Heart left ventricle (tissue), 16 donors: ENCODE data around the gene CBLL2. TPM values are rescaled to one million over a fixed set of nuclear protein-coding genes. Genes with fewer than 3 reads are reported as not detected.
"Not testable (repeated sequence)": the region's sequence is repeated elsewhere in the genome, so short reads cannot be mapped to it uniquely, and the experiment has no call there.

Experiments used
- ATAC-seq, 4 donors: fragments of 200-7000 bp; cut with Tn5 transposase; one replicate each; pipeline ENCODE4 v1.9.1; 2020 to 2022; ENCODE audit warnings: moderate library complexity in 4 of 4, mild to moderate bottlenecking in 3 of 4, moderate number of reproducible peaks in 1 of 4
- DNase-seq, 5 donors: peaks; one replicate each; pipeline ENCODE4 v3.0.0-alpha.2; 2020
- H3K27ac ChIP-seq, 12 donors: fragments of 200-600 bp; sonication (generic) in 4 of 12; one replicate each; pipeline versions ENCODE4 v1.5.0 to v1.8.0; 2016 to 2022; ENCODE audit warnings: mild to moderate bottlenecking in 2 of 12
- H3K27me3 ChIP-seq, 9 donors: fragments of 200-600 bp; sonication (generic) in 2 of 9; one replicate each; pipeline versions ENCODE4 v1.5.1 to v1.8.0; 2016 to 2022; ENCODE audit warnings: mild to moderate bottlenecking in 3 of 9
- H3K36me3 ChIP-seq, 9 donors: fragments of 200-600 bp; sonication (generic) in 2 of 9; one replicate each; pipeline versions ENCODE4 v1.5.0 to v1.8.0; 2018 to 2022; ENCODE audit warnings: mild to moderate bottlenecking in 2 of 9
- H3K4me1 ChIP-seq, 12 donors: fragments of 200-600 bp; sonication (generic) in 4 of 12; one replicate each; pipeline versions ENCODE4 v1.5.0 to v1.8.0; 2016 to 2022; ENCODE audit warnings: mild to moderate bottlenecking in 3 of 12
- H3K4me3 ChIP-seq, 12 donors: fragments of 200-600 bp; sonication (generic) in 4 of 12; one replicate each; pipeline versions ENCODE4 v1.5.0 to v1.8.0; 2017 to 2022; ENCODE audit warnings: mild to moderate bottlenecking in 9 of 12, moderate library complexity in 4 of 12
- H3K9me3 ChIP-seq, 12 donors: fragments of 200-600 bp; sonication (generic) in 4 of 12; one replicate each; pipeline versions ENCODE4 v1.5.0 to v1.8.0; 2016 to 2022; ENCODE audit warnings: mild to moderate bottlenecking in 1 of 12
- POLR2A ChIP-seq, 2 donors: fragments of 450-650 bp; IDR thresholded peaks; one replicate each; pipeline ENCODE4 v1.6.1; 2017; ENCODE audit warnings: antibody characterized with exemption in 2 of 2, mild to moderate bottlenecking in 2 of 2, moderate library complexity in 2 of 2
- WGBS, 4 donors: extraction: QIAGEN DNeasy Blood & Tissue Kit in 2 of 4; methylation state at CpG; one replicate each; pipeline versions ENCODE4 v1.1.5 to v1.1.7; 2013 to 2018; 5-methylcytosine and 5-hydroxymethylcytosine counted together
- intact Hi-C, 10 donors: fragments of 100-400 bp; cut with DNase I; formaldehyde crosslinking; loops; one replicate each; pipeline versions ENCODE4 v1.11.1 to v1.14.2; 2022
- polyA plus RNA-seq, 2 donors: library from polyadenylated mRNA; stranded (reverse); fragments of 200-250 nt; gene quantifications; one replicate each; pipeline ENCODE4 v1.2.3, GENCODE V29; 2013
- total RNA-seq, 9 donors: library from RNA; depleted of rRNA in 2 of 9; stranded (reverse); fragments of >200 nt in 2 of 9; fragmentation: NEBNext Ultra II Directional in 3 of 9; extraction: Animal tissue kit (Norgen Biotek cat#: 25700) in 3 of 9; gene quantifications; one replicate each; pipeline versions ENCODE4 v1.1.0 to v1.2.4, GENCODE V29; 2016 to 2023
- TF ChIP-seq, protein P1 (sequence below), 12 donors: fragments of 200-600 bp; sonication (generic) in 4 of 12; IDR thresholded peaks; one replicate each; pipeline versions ENCODE4 v1.5.0 to v1.8.0; 2018 to 2022; ENCODE audit warnings: antibody characterized with exemption in 12 of 12, mild to moderate bottlenecking in 5 of 12
- donor health status: ischemic (EF 13 %, LVEDD 7.1; RV severe dilation, severe dysfunction).
- donor health status: healthy with polysubstance abuse.
- donor health status: DM: no; HTN: yes; CAD: no.
- donor health status: DM: no; HTN: no; CAD: no.
- donor health status: ischemic (EF 25% LVEDD 6.9; RV normal size, moderate dysfunction).
- donor health status: ischemic (EF 25% LVEDD 5.7; RV mildly dilated, moderate dysfunction).
- donor health status: healthy.
- donor health status: DM: yes; HTN: yes; CAD: no.
- donor health status: ischemic (EF 35%, LVEDD 5.7; RV mildly dilated, moderate dysfunction).
- donor health status: nonischemic (EF 11% LVEDD 7.7; RV severe dilation, severe dysfunction).
- donor health status: DM: yes; HTN: yes; CAD: no.
- donor health status: PGD.
- donor health status: ischemic (EF 29% LVEDD 5.4; RV normal size, mild dysfunction).
- donor health status: nonischemic (EF 23%, LVEDD 6.1; RV moderate dilation, normal function).

Gene CBLL2
- total and polyA plus RNA-seq, 11 donors: not detected

DNA sequence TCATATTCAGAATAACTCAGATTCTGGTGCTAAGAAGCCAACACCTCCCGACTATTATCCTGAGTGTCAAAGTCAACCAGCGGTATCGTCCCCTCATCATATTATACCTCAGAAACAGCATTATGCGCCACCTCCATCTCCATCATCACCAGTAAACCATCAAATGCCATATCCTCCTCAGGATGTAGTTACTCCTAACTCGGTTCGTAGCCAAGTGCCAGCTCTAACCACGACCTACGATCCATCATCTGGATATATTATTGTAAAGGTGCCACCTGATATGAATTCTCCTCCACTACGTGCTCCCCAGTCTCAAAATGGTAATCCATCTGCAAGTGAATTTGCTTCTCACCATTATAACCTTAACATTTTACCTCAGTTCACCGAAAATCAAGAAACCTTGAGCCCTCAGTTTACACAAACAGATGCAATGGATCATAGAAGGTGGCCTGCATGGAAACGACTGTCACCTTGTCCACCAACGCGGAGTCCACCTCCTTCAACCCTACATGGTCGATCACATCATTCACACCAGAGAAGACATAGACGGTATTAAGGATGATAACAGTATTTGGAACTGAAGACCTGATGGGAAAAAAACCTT, 1.1 kb downstream of the CBLL2 start:
- intact Hi-C loops: no loop called here
- no peaks in the 10 kb centered on the region for H3K36me3 ChIP-seq
- no peaks in the 10 kb centered on the region for H3K9me3 ChIP-seq
- WGBS, 4 donors: 85 to 94% (median 92%) methylated on average over 15 of the region's 15 CpGs
- ATAC-seq: no peak
- no peaks in the 10 kb centered on the region for H3K4me1 ChIP-seq
- no peak for DNase-seq
- TF ChIP-seq, protein P1, sequence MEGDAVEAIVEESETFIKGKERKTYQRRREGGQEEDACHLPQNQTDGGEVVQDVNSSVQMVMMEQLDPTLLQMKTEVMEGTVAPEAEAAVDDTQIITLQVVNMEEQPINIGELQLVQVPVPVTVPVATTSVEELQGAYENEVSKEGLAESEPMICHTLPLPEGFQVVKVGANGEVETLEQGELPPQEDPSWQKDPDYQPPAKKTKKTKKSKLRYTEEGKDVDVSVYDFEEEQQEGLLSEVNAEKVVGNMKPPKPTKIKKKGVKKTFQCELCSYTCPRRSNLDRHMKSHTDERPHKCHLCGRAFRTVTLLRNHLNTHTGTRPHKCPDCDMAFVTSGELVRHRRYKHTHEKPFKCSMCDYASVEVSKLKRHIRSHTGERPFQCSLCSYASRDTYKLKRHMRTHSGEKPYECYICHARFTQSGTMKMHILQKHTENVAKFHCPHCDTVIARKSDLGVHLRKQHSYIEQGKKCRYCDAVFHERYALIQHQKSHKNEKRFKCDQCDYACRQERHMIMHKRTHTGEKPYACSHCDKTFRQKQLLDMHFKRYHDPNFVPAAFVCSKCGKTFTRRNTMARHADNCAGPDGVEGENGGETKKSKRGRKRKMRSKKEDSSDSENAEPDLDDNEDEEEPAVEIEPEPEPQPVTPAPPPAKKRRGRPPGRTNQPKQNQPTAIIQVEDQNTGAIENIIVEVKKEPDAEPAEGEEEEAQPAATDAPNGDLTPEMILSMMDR (IDR thresholded peaks at IDR 0.05): no peak
- TF ChIP-seq POLR2A (IDR thresholded peaks at IDR 0.05): no peak
- H3K27me3 ChIP-seq: no peaks in the 10 kb centered on the region
- no peak overlapping the region for H3K27ac ChIP-seq
- H3K4me3 ChIP-seq: no peak overlapping the region

DNA sequence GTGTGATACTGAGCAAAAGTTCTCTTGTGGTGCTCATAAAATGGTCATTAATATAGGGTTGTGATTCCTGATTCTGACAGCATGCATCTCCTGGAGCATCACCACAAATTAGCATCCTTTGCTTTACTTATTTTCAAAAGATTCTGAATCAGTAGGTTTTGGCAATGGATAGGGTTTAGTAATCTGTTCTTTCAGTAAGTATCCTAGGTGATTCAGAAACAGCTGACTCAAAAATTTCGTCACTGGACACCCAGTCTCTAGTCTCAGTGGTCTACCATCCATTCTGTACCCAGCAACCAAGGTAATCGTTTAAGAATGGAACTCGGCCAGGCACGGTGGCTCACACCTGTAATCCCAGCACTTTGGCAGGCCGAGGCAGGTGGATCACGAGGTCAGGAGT, 4.1 kb downstream of the CBLL2 start:
- no peaks in the 10 kb centered on the region for H3K36me3 ChIP-seq
- no peak overlapping the region for H3K4me3 ChIP-seq
- TF ChIP-seq POLR2A (IDR thresholded peaks at IDR 0.05): no peak
- TF ChIP-seq, protein P1 (IDR thresholded peaks at IDR 0.05): no peak
- no peaks in the 10 kb centered on the region for H3K4me1 ChIP-seq
- no peak overlapping the region for H3K27ac ChIP-seq
- intact Hi-C loops: no loop called here
- no peak for DNase-seq
- H3K27me3 ChIP-seq: no peaks in the 10 kb centered on the region
- 64 to 95% (median 88%) methylated on average over 6 of the region's 6 CpGs for WGBS, 4 donors
- H3K9me3 ChIP-seq: no peaks in the 10 kb centered on the region
- no peak for ATAC-seq

DNA sequence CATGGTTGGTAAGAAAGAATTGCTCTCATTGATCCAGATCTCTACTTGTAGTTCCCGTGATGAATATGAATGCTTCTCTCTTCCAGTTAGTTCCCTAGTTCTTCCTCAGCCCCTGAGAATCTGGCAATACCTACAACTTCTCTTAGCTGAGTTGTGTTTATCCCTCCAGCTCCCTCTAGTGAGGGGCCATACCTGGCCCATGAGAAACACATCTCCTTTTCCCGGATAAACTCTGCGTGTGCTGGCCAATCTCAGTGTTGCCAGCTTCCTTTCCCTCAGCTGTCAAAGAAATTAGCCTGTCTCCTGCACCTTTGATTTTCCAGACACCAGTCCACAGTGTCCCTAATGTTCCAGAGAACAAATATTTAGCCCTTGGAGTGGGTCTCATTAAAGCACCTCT, 5.7 kb downstream of the CBLL2 start:
- ATAC-seq: no peak
- H3K27me3 ChIP-seq: no peaks in the 10 kb centered on the region
- 27 to 44% (median 36%) methylated on average over 3 of the region's 3 CpGs for WGBS, 4 donors
- H3K27ac ChIP-seq: no peak overlapping the region
- DNase-seq: no peak
- H3K36me3 ChIP-seq: no peaks in the 10 kb centered on the region
- no peaks in the 10 kb centered on the region for H3K4me1 ChIP-seq
- peaks cover 0 to 4% (median 0%) of the 10 kb centered on the region in 12 donors for H3K9me3 ChIP-seq
- TF ChIP-seq, protein P1 (IDR thresholded peaks at IDR 0.05): no peak
- TF ChIP-seq POLR2A (IDR thresholded peaks at IDR 0.05): no peak
- intact Hi-C loops: no loop called here
- no peak overlapping the region for H3K4me3 ChIP-seq

DNA sequence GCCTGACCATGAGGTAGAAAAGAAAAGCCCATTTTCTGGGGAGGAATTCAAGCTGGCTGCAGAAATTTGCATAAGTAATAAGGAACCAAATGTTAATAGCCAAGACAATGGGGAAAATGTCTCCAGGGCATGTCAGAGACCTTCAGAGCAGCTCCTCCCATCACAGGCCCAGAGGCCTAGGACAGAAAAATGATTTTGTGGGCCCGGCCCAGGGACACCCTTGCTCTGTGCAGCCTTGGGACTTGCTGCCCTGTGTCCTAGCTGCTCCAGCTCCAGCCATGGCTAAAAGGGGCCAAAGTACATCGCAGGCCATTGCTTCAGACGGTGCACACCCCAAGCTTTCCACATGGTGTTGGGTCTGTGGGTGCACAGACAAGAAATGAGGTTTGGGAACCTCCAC, 16.5 kb downstream of the CBLL2 start:
- H3K9me3 ChIP-seq, H3K27ac ChIP-seq, ATAC-seq, H3K27me3 ChIP-seq, DNase-seq, H3K4me1 ChIP-seq, H3K36me3 ChIP-seq, H3K4me3 ChIP-seq, intact Hi-C loops: not testable (repeated sequence)
- WGBS, 4 donors: 61 to 100% (median 87%) methylated on average over 3 of the region's 3 CpGs

DNA sequence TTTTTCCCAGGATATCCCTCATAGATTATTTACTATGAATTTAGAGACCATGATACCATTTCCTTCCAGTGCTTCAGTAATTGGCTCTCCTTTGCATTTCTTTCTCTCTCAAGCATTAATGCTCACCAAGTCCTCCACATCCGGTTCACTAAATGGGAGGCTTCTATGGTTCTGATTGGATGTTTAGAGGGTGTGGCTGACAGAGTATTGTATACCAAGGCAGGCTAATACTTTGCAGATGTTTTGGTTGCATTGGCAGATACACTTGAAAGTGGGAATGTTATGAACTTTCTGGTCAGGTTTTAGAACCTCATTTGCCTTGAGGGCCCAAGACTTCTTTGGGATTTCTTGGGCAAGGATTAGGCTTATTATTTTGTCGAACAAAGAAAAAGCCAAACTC, 24.2 kb downstream of the CBLL2 start:
- DNase-seq (no peak), ATAC-seq (no peak)
- peaks cover 0 to 7% (median 0%) of the 10 kb centered on the region in 9 donors for H3K27me3 ChIP-seq
- intact Hi-C loops: no loop called here
- no peaks in the 10 kb centered on the region for H3K9me3 ChIP-seq
- no peak overlapping the region for H3K27ac ChIP-seq
- TF ChIP-seq, protein P1 (IDR thresholded peaks at IDR 0.05): no peak
- TF ChIP-seq POLR2A (IDR thresholded peaks at IDR 0.05): no peak
- H3K4me3 ChIP-seq: no peak overlapping the region
- 69 to 92% (median 87%) methylated on average over 2 of the region's 2 CpGs for WGBS, 4 donors
- peaks cover 0 to 11% (median 1%) of the 10 kb centered on the region in 12 donors for H3K4me1 ChIP-seq
- no peaks in the 10 kb centered on the region for H3K36me3 ChIP-seq
